Measurements from ENCODE around the gene NOLC1.

GRCh38 chr10:102115775-102116174 is 36.4 kb upstream of the NOLC1 start:
- TF ChIP-seq, protein P1, sequence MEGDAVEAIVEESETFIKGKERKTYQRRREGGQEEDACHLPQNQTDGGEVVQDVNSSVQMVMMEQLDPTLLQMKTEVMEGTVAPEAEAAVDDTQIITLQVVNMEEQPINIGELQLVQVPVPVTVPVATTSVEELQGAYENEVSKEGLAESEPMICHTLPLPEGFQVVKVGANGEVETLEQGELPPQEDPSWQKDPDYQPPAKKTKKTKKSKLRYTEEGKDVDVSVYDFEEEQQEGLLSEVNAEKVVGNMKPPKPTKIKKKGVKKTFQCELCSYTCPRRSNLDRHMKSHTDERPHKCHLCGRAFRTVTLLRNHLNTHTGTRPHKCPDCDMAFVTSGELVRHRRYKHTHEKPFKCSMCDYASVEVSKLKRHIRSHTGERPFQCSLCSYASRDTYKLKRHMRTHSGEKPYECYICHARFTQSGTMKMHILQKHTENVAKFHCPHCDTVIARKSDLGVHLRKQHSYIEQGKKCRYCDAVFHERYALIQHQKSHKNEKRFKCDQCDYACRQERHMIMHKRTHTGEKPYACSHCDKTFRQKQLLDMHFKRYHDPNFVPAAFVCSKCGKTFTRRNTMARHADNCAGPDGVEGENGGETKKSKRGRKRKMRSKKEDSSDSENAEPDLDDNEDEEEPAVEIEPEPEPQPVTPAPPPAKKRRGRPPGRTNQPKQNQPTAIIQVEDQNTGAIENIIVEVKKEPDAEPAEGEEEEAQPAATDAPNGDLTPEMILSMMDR (IDR thresholded peaks at IDR 0.05; ENCODE audit: insufficient read depth, low read length, poor library complexity, severe bottlenecking), result no peak
- TF ChIP-seq EZH2phosphoT487 (conservative IDR thresholded peaks at IDR 0.05; ENCODE audit: low read length), result no peak

Measured in SU-DHL-6 (cell line).